KG1 (cell line): ENCODE measurements around the gene LINGO1.

Experiments
- DNase-seq: peaks from one replicate; lab custom pipeline; 2025; lab: John Stamatoyannopoulos, UW

Gene LINGO1

GRCh38 chr15:77596821-77597803, 35.6 kb downstream of the LINGO1 start:
- no peak for DNase-seq

GRCh38 chr15:77595231-77595630, 37.5 kb downstream of the LINGO1 start:
- DNase-seq: no peak

- no peak for DNase-seq
These were observed 40.0 kb downstream of the LINGO1 start for GRCh38 chr15:77592758-77593157.

- DNase-seq: no peak
These were observed 40.6 kb downstream of the LINGO1 start for GRCh38 chr15:77591968-77592613.

- DNase-seq: no peak
These were observed 42.9 kb downstream of the LINGO1 start for GRCh38 chr15:77589839-77590238.

- DNase-seq: no peak
These were observed 44.6 kb downstream of the LINGO1 start for GRCh38 chr15:77588126-77588525.

GRCh38 chr15:77584691-77585090, 48.0 kb downstream of the LINGO1 start:
- DNase-seq: no peak

GRCh38 chr15:77584201-77584600, 48.5 kb downstream of the LINGO1 start:
- no peak for DNase-seq

GRCh38 chr15:77582763-77583162, 49.9 kb downstream of the LINGO1 start:
- DNase-seq: no peak

GRCh38 chr15:77581896-77582569, 50.7 kb downstream of the LINGO1 start:
- DNase-seq: no peak

- DNase-seq: no peak
These were observed 51.6 kb downstream of the LINGO1 start for GRCh38 chr15:77580996-77581682.

- no peak for DNase-seq
These were observed 53.1 kb downstream of the LINGO1 start for GRCh38 chr15:77579498-77580188.

GRCh38 chr15:77578641-77579372, 53.9 kb downstream of the LINGO1 start:
- DNase-seq: no peak

- DNase-seq: no peak
These were observed 55.3 kb downstream of the LINGO1 start for GRCh38 chr15:77577366-77577950.

- no peak for DNase-seq
These were observed 56.2 kb downstream of the LINGO1 start for GRCh38 chr15:77576538-77576937.

- no peak for DNase-seq
These were observed 57.3 kb downstream of the LINGO1 start for GRCh38 chr15:77575203-77575934.

- no peak for DNase-seq
These were observed 58.0 kb downstream of the LINGO1 start for GRCh38 chr15:77574521-77575202.

GRCh38 chr15:77573802-77574201, 58.9 kb downstream of the LINGO1 start:
- no peak for DNase-seq

- DNase-seq: no peak
These were observed 60.5 kb downstream of the LINGO1 start for GRCh38 chr15:77572186-77572585.
